MCF 10A (cell line): ENCODE results near the gene PIEZO2. TPM values are rescaled to one million over a fixed set of nuclear protein-coding genes. Genes with fewer than 3 reads are reported as not detected.
"Not testable (repeated sequence)": the region's sequence is repeated elsewhere in the genome, so short reads cannot be mapped to it uniquely, and the experiment has no call there.

Experiments
- BruUV-seq: library from RNA; stranded (reverse); fragments of 400-500 nt; replicated peaks from 2 replicates; lab custom pipeline; 2021; lab: Mats Ljungman, UMichigan
- CTCF ChIA-PET: fragments of 300-600 bp; sonication (Branson Sonifier 250); formaldehyde crosslinking; extraction: SDS; loops from one replicate; lab custom pipeline; 2021; ENCODE audit warnings: antibody characterized with exemption, inconsistent platforms; lab: Yijun Ruan, JAX
- POLR2A ChIA-PET: fragments of 300-600, 350-650 bp; sonication (Branson Sonifier 250); formaldehyde crosslinking; extraction: SDS; loops from one replicate; lab custom pipeline; 2020; ENCODE audit warnings: antibody characterized with exemption, inconsistent platforms; lab: Yijun Ruan, JAX
- DNase-seq: peaks from one replicate; pipeline ENCODE4 v3.0.0-alpha.2; 2018; ENCODE audit not compliant: unreplicated experiment
- H3K27ac Mint-ChIP-seq: one replicate; pipeline ENCODE4 v1.8.0; 2022; ENCODE audit warnings: mild to moderate bottlenecking, low read depth, mixed read lengths; ENCODE audit not compliant: unreplicated experiment
- H3K27me3 Mint-ChIP-seq: one replicate; pipeline ENCODE4 v1.8.0; 2022; ENCODE audit warnings: mixed read lengths; ENCODE audit not compliant: insufficient read depth, unreplicated experiment
- H3K36me3 Mint-ChIP-seq: one replicate; pipeline ENCODE4 v1.8.0; 2022; ENCODE audit warnings: mild to moderate bottlenecking, moderate library complexity, mixed read lengths; ENCODE audit not compliant: insufficient read depth, unreplicated experiment
- H3K4me1 Mint-ChIP-seq: one replicate; pipeline ENCODE4 v1.8.0; 2022; ENCODE audit warnings: mixed read lengths; ENCODE audit not compliant: insufficient read depth, unreplicated experiment
- H3K4me3 Mint-ChIP-seq: one replicate; pipeline ENCODE4 v1.8.0; 2022; ENCODE audit warnings: mild to moderate bottlenecking, moderate library complexity, mixed read lengths; ENCODE audit not compliant: unreplicated experiment
- H3K9me3 Mint-ChIP-seq: one replicate; pipeline ENCODE4 v1.8.0; 2022; ENCODE audit warnings: mixed read lengths; ENCODE audit not compliant: unreplicated experiment
- intact Hi-C: fragments of 100-400 bp; cut with micrococcal nuclease; formaldehyde crosslinking; loops from 2 replicates; pipeline ENCODE4 v1.14.1; 2022
- total RNA-seq: library from RNA; stranded (reverse); gene quantifications from 2 replicates; pipeline ENCODE4 v1.2.3, GENCODE V29; 2022
- TF ChIP-seq, protein P1 (sequence below): fragments of 200-600 bp; IDR thresholded peaks from one replicate; pipeline ENCODE4 v1.8.0; 2022; ENCODE audit warnings: antibody characterized with exemption, mild to moderate bottlenecking; ENCODE audit not compliant: unreplicated experiment

Gene PIEZO2
- total RNA-seq, 1 experiment from 2014 or later = 0.49 TPM

DNA sequence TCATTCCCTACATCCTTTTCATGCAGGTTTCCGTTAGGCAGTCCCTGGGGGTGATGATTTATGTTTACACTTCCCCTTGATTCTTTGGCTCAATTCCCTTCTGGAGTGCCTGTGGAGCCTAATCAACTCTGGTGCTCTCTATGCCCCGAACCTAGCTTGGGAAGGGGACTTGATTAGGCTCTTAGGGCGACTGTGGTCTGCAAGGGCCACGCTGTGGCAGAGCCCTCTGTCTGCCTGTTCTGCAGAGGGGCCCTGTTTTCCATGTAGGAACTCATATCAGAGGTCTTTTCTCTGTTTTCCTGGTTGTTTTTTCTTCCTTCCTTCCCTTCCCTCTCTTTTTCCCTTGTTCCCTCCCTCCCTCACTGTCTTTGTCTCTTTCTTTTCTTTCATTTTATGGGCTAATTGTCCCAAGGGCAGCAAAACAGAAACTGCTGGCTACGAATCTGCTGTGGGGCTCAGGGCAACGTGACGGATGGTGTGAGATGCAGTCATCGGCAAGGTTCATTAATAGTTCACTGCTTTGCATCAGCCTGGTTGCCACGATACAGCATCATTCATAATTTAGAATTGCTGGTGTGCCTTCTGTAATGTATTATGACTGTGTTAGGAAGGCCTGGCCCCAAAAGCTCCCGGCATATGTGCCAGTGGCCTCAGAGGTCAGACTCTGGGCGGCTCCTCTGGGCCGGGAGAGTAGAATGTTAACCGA is 489.0 kb downstream of the PIEZO2 start:
- DNase-seq = peak; percentile 27
- intact Hi-C loops = loop anchor here (2.0 to 10.0 kb wide), 2 partner anchors 100 to 494 kb away; no protein-coding TSS in a partner anchor
- H3K4me3 Mint-ChIP-seq = peak overlapping the region; percentile 61
- TF ChIP-seq, protein P1, sequence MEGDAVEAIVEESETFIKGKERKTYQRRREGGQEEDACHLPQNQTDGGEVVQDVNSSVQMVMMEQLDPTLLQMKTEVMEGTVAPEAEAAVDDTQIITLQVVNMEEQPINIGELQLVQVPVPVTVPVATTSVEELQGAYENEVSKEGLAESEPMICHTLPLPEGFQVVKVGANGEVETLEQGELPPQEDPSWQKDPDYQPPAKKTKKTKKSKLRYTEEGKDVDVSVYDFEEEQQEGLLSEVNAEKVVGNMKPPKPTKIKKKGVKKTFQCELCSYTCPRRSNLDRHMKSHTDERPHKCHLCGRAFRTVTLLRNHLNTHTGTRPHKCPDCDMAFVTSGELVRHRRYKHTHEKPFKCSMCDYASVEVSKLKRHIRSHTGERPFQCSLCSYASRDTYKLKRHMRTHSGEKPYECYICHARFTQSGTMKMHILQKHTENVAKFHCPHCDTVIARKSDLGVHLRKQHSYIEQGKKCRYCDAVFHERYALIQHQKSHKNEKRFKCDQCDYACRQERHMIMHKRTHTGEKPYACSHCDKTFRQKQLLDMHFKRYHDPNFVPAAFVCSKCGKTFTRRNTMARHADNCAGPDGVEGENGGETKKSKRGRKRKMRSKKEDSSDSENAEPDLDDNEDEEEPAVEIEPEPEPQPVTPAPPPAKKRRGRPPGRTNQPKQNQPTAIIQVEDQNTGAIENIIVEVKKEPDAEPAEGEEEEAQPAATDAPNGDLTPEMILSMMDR = no peak
- no TSS peak for BruUV-seq
- H3K27ac Mint-ChIP-seq = peak overlapping the region; percentile 86
- ChIA-PET CTCF (interaction anchor here (0.7 to 2.0 kb wide), 2 partner anchors 99 to 1028 kb away, joined by 3 to 18 read pairs; no protein-coding TSS in a partner anchor), POLR2A (interaction anchor here (0.6 to 4.6 kb wide), 7 partner anchors 9 to 229 kb away, joined by 3 to 43 read pairs (median 3); no protein-coding TSS in a partner anchor)
- no peaks in the 10 kb centered on the region for H3K36me3 Mint-ChIP-seq
- H3K27me3 Mint-ChIP-seq = no peaks in the 10 kb centered on the region
- no peaks in the 10 kb centered on the region for H3K9me3 Mint-ChIP-seq
- peaks cover 33% of the 10 kb centered on the region for H3K4me1 Mint-ChIP-seq

DNA sequence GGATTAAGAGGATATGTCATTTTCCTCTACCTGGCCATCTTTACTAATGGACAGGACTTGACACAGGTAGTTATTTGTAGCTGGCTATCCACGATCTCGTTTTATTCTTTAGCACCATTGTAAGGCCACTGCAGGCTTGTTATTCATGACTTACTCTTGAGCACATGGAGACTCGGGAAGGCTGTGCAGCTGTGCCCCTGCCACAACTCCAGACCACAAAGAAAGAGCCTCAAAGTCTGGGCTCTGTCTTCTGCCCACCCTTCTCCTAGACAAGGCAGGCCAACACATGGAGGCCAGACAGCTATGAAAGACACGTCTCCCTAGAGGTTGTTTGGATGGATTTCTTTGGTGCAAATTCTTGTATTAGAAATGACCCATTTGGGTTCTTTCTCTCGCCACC is 489.8 kb downstream of the PIEZO2 start:
- Mint-ChIP-seq H3K36me3 (no peaks in the 10 kb centered on the region), H3K27me3 (no peaks in the 10 kb centered on the region), H3K9me3 (no peaks in the 10 kb centered on the region), H3K4me1 (peaks cover 33% of the 10 kb centered on the region), H3K4me3 (no peak overlapping the region), H3K27ac (peak overlapping the region; percentile 86)
- intact Hi-C loops = no loop called here
- CTCF ChIA-PET = interaction anchor here (0.6 to 1.7 kb wide), 4 partner anchors 52 to 1029 kb away, joined by 3 to 7 read pairs (median 4); no protein-coding TSS in a partner anchor
- POLR2A ChIA-PET = interaction anchor here (0.8 to 4.6 kb wide), 2 partner anchors 98 to 109 kb away, joined by 3 to 43 read pairs; no protein-coding TSS in a partner anchor
- TF ChIP-seq, protein P1 = no peak
- no TSS peak for BruUV-seq
- no peak for DNase-seq

DNA sequence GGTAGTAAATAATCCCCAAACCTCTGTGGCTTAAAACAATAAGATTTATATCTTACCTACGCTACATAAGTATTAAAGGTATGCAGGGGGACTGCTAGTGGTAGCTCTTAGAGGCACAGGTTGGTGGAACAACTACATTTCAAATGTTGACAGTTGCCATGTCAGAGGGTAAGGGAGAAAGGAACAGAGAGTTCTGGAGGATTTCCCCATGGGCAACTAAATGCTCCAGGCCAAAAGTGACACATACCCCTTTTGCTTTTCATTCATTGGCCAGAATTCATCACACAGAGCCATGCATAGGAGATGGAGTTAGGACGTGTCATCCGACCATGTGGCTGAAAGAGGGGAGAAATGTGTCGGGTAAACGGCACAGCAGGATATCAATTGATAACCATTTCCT is 490.4 kb downstream of the PIEZO2 start:
- DNase-seq = peak; percentile 9
- no peaks in the 10 kb centered on the region for H3K9me3 Mint-ChIP-seq
- no TSS peak for BruUV-seq
- H3K4me1 Mint-ChIP-seq = peaks cover 33% of the 10 kb centered on the region
- intact Hi-C loops = no loop called here
- no peak overlapping the region for H3K4me3 Mint-ChIP-seq
- no peaks in the 10 kb centered on the region for H3K36me3 Mint-ChIP-seq
- H3K27ac Mint-ChIP-seq = no peak overlapping the region
- TF ChIP-seq, protein P1 = no peak
- no peaks in the 10 kb centered on the region for H3K27me3 Mint-ChIP-seq
- POLR2A ChIA-PET = interaction anchor here (0.8 to 4.6 kb wide), 3 partner anchors 10 to 97 kb away, joined by 3 to 43 read pairs (median 4); no protein-coding TSS in a partner anchor
- CTCF ChIA-PET = interaction anchor here (0.9 to 1.7 kb wide), 2 partner anchors 99 to 127 kb away, joined by 3 to 7 read pairs; no protein-coding TSS in a partner anchor

DNA sequence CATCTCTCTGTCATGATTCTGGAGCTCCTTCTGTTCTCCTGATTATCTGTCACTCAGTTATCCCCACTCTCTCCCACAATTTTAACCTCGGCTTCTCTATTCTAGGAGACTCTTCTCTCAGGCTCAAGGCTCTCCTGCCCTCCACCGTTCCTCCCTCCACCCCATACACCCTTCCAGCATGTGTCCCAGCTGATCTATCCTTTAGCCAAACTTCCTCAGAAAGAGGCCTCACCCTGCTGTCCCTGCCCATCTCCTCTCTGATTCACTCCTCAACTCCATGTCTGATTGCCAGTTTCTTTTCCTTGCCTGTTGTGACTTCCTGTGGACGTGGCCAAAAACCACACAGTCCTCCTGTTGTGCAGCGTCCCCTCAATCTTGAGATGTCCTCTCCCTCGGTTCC is 505.4 kb downstream of the PIEZO2 start:
- H3K36me3 Mint-ChIP-seq, H3K4me3 Mint-ChIP-seq, H3K9me3 Mint-ChIP-seq, BruUV-seq, POLR2A ChIA-PET, intact Hi-C loops, H3K4me1 Mint-ChIP-seq, DNase-seq, CTCF ChIA-PET, H3K27me3 Mint-ChIP-seq, H3K27ac Mint-ChIP-seq: not testable (repeated sequence)

DNA sequence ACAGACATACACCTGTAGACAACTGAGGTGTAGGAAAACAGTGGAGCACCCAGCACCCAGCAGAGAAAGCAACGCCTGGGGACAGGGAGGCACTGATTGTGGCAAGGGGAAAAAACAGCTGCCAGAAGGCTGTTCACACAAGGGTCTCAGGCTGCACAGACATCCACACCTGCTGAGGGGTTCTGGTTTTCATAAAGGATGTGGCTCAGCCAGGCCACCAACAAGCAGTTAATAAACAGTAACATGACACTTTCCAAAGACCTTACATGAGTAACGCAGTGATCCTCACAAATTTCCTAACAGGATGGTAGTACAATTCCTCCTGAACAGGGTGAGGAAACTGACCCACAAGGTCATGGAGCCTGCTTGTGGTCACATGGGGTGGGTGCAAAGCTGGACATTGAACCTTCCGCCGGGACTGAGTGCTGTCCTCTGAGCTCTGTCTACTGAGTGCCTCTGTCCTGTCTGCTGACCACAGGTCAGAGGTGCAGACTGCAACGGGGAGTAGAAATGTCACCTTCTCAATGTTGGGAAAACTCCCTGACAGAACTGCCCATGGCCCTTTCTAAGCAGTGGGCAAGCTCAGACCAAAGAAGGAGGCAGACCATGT is 506.3 kb downstream of the PIEZO2 start:
- BruUV-seq, H3K4me1 Mint-ChIP-seq, H3K9me3 Mint-ChIP-seq, DNase-seq, H3K4me3 Mint-ChIP-seq, POLR2A ChIA-PET, H3K36me3 Mint-ChIP-seq, H3K27me3 Mint-ChIP-seq, H3K27ac Mint-ChIP-seq, CTCF ChIA-PET, intact Hi-C loops: not testable (repeated sequence)

DNA sequence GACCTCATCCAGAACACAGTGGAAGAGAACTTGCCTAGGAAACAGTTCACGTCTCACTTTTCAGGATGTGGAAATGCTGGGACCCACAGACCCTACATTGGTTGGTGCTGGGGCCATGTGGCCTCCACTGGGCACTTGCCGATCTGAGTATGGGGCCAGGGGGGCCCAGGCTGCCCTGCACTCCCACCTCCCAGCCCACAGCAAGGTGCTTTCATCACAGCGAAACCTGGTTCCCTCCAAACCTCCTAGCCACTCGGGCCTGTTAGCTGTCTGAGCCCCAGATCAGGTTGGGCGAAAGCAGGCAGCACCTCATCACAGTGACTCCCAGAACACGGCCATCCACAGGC is 510.9 kb downstream of the PIEZO2 start:
- H3K36me3 Mint-ChIP-seq, DNase-seq, POLR2A ChIA-PET: not testable (repeated sequence)

More for the DNA sequence above, 510.9 kb downstream of the PIEZO2 start:
- H3K9me3 Mint-ChIP-seq, H3K27ac Mint-ChIP-seq, BruUV-seq, CTCF ChIA-PET, H3K4me3 Mint-ChIP-seq, H3K4me1 Mint-ChIP-seq, H3K27me3 Mint-ChIP-seq, intact Hi-C loops: not testable (repeated sequence)
